Tibial nerve (tissue), 4 donors: Measurements from ENCODE around the gene EVI2B. TPM values are rescaled to one million over a fixed set of nuclear protein-coding genes. Genes with fewer than 3 reads are reported as not detected.

Experiments used
- DNase-seq, 2 donors: peaks; one replicate each; pipeline ENCODE4 v3.0.0-alpha.2; 2019; ENCODE audit warnings: low spot score in 2 of 2
- H3K27ac ChIP-seq, 4 donors: fragments of 200-600 bp; sonication (generic) in 3 of 4; one replicate each; pipeline ENCODE4 v1.5.1; 2017 to 2019; ENCODE audit warnings: mild to moderate bottlenecking in 1 of 4
- H3K27me3 ChIP-seq, 2 donors: fragments of 200-600 bp; sonication (generic) in 1 of 2; one replicate each; pipeline versions ENCODE4 v1.5.1 to v1.6.0; 2017 to 2019
- H3K36me3 ChIP-seq, 3 donors: fragments of 200-600 bp; sonication (generic); one replicate each; pipeline ENCODE4 v1.5.1; 2018 to 2019
- H3K4me1 ChIP-seq, 4 donors: fragments of 200-600 bp; sonication (generic) in 3 of 4; one replicate each; pipeline ENCODE4 v1.5.1; 2017 to 2019
- H3K4me3 ChIP-seq, 4 donors: fragments of 200-600 bp; sonication (generic) in 3 of 4; one replicate each; pipeline ENCODE4 v1.5.1; 2017 to 2019; ENCODE audit warnings: mild to moderate bottlenecking in 1 of 4, moderate library complexity in 1 of 4
- H3K9me3 ChIP-seq, 4 donors: fragments of 200-600 bp; sonication (generic) in 3 of 4; one replicate each; pipeline ENCODE4 v1.5.1; 2017 to 2019
- EP300 ChIP-seq, 2 donors: sonication (generic); formaldehyde crosslinking; IDR thresholded peaks; one replicate each; pipeline ENCODE4 v1.6.1; 2017; ENCODE audit warnings: antibody characterized with exemption in 2 of 2, mild to moderate bottlenecking in 1 of 2
- POLR2A ChIP-seq, 2 donors: fragments of 450-650 bp; IDR thresholded peaks; one replicate each; pipeline ENCODE4 v1.6.1; 2017; ENCODE audit warnings: antibody characterized with exemption in 2 of 2, mild to moderate bottlenecking in 2 of 2, moderate library complexity in 2 of 2
- WGBS, 2 donors: methylation state at CpG; one replicate each; pipeline ENCODE4 v1.1.5; 2018; 5-methylcytosine and 5-hydroxymethylcytosine counted together
- total RNA-seq, 4 donors: library from RNA; depleted of rRNA; stranded (reverse); fragments of >200 nt; gene quantifications; one replicate each; pipeline ENCODE4 v1.1.0, GENCODE V29; 2016
- TF ChIP-seq, protein P1 (sequence below), 5 experiments: fragments of 200-600 bp in 3 of 5; fragments of 450-650 bp in 2 of 5; sonication (generic) in 3 of 5; IDR thresholded peaks; one replicate each; pipeline ENCODE4 v1.5.1; 2016 to 2019; ENCODE audit warnings: antibody characterized with exemption in 5 of 5, mild to moderate bottlenecking in 3 of 5, moderate library complexity in 2 of 5

The EVI2B gene
- total RNA-seq, 4 donors from 2014 or later = 5.7 to 9.9 (median 9.3) TPM

DNA sequence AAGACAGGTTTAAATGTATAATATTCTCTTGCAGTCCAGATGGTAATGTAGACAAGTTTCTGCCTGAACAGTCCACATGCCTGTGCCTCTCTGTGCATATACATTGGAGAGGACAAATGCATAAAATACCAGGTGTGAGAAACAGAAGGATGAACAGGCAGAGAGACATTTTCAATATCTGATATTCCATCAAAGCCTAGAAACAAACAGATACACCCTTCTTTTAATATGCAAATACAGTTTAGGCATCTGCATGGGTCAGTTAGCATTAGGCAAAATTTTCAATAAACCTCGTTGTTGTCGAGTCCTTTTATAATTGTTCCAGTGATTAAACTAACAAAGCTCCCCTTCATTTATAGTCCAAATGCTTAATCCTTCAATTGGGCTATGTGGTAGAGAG, 17.7 kb downstream of the EVI2B start:
- Histone ChIP-seq H3K36me3 (peaks cover 0 to 6% (median 0%) of the 10 kb centered on the region in 3 donors), H3K9me3 (no peaks in the 10 kb centered on the region), H3K27ac (no peak overlapping the region), H3K4me1 (peaks cover 0 to 8% (median 0%) of the 10 kb centered on the region in 4 donors), H3K4me3 (no peak overlapping the region), H3K27me3 (no peaks in the 10 kb centered on the region)
- DNase-seq = no peak
- 44 to 50% methylated on average over 2 of the region's 2 CpGs for WGBS, 2 donors
- TF ChIP-seq, protein P1, sequence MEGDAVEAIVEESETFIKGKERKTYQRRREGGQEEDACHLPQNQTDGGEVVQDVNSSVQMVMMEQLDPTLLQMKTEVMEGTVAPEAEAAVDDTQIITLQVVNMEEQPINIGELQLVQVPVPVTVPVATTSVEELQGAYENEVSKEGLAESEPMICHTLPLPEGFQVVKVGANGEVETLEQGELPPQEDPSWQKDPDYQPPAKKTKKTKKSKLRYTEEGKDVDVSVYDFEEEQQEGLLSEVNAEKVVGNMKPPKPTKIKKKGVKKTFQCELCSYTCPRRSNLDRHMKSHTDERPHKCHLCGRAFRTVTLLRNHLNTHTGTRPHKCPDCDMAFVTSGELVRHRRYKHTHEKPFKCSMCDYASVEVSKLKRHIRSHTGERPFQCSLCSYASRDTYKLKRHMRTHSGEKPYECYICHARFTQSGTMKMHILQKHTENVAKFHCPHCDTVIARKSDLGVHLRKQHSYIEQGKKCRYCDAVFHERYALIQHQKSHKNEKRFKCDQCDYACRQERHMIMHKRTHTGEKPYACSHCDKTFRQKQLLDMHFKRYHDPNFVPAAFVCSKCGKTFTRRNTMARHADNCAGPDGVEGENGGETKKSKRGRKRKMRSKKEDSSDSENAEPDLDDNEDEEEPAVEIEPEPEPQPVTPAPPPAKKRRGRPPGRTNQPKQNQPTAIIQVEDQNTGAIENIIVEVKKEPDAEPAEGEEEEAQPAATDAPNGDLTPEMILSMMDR (IDR thresholded peaks at IDR 0.05) = no peak
- TF ChIP-seq POLR2A (IDR thresholded peaks at IDR 0.05) (no peak), EP300 (IDR thresholded peaks at IDR 0.05) (no peak)

DNA sequence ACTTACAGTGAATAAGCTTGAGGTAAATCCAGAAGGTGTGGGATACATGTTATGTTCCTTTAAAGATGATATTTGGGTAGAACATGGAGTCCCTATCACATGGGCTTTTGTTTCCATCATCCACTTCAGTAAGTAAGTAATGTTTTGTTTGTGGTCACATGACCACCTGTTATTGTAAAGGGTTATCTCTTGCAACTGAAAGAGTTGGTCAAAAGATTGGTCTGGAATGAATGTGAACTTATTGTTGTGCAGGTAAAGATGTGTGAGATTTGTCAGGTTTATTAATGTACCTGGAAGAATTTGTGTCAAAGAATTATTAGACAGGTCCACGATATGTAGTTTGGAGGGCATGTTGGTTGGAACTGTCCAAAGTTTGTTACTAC, 18.4 kb downstream of the EVI2B start:
- peaks cover 0 to 6% (median 0%) of the 10 kb centered on the region in 3 donors for H3K36me3 ChIP-seq
- H3K4me3 ChIP-seq = no peak overlapping the region
- H3K27ac ChIP-seq = no peak overlapping the region
- TF ChIP-seq EP300 (IDR thresholded peaks at IDR 0.05) = no peak
- TF ChIP-seq, protein P1 (IDR thresholded peaks at IDR 0.05) = no peak
- TF ChIP-seq POLR2A (IDR thresholded peaks at IDR 0.05) = no peak
- no peaks in the 10 kb centered on the region for H3K9me3 ChIP-seq
- H3K4me1 ChIP-seq = peaks cover 0 to 8% (median 0%) of the 10 kb centered on the region in 4 donors
- H3K27me3 ChIP-seq = no peaks in the 10 kb centered on the region
- DNase-seq = no peak
- 97% methylated on average over 1 of the region's 1 CpG for WGBS, 2 donors

DNA sequence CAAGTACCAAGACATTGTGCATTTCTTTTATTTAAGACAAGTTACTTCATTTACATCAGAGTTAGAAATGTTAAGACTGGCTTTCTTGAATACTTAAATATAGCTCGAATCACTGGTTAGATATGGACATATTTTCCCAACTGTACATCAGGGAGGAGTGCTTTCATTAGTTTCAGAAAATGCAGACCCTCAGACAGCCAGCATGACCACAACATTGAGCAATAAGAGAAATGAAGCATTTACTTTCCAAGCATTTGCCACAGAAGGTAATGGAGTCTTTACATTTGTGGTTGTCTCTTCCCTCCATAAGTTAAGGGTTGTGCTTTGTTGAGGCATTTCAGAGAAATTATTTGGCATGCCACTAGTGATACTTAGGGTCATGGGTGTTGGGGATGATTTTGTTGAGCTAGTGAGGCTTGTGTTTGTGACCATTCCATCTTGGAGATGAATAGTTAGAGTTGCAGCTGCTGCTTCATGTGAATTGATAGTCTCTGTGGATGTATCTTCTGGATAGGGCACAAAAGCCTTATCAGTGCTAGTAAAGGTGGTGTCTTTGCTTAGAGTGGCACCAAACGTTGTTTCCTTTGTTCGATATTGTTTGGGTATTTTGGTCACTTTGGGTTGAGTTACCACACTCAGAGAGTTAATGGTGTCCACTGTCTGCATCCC, 18.9 kb downstream of the EVI2B start:
- Histone ChIP-seq H3K4me1 (peaks cover 0 to 8% (median 0%) of the 10 kb centered on the region in 4 donors), H3K9me3 (no peaks in the 10 kb centered on the region), H3K27ac (no peak overlapping the region), H3K4me3 (no peak overlapping the region), H3K27me3 (no peaks in the 10 kb centered on the region), H3K36me3 (peaks cover 0 to 6% (median 0%) of the 10 kb centered on the region in 3 donors)
- TF ChIP-seq EP300 (IDR thresholded peaks at IDR 0.05) = no peak
- TF ChIP-seq, protein P1 (IDR thresholded peaks at IDR 0.05) = no peak
- TF ChIP-seq POLR2A (IDR thresholded peaks at IDR 0.05) = no peak
- no peak for DNase-seq
- WGBS, 2 donors = 83 to 85% methylated on average over 3 of the region's 3 CpGs

DNA sequence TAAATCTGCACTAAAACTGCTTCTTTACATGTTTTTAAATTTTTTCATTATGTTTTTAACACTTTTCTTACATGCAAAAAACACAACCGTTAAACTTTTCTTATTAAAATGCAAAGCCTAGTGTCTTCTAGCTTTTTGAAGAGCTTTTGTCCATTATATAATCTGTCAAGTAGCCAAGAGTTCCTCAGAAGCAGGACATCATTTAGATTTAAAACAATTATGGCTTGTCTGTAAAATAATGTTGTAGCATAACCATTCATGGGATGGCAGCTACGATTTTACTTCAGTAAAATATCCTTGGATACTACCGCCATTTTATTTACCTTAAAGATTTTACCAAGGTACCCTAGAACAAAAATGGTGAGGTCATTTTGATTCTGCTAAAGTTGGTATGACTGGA, 19.6 kb downstream of the EVI2B start:
- TF ChIP-seq POLR2A (IDR thresholded peaks at IDR 0.05) (no peak), EP300 (IDR thresholded peaks at IDR 0.05) (no peak)
- TF ChIP-seq, protein P1 (IDR thresholded peaks at IDR 0.05) = no peak
- H3K36me3 ChIP-seq = peaks cover 0 to 6% (median 0%) of the 10 kb centered on the region in 3 donors
- H3K27me3 ChIP-seq = no peaks in the 10 kb centered on the region
- no peak for DNase-seq
- WGBS, 2 donors = 52 to 63% methylated on average over 3 of the region's 3 CpGs
- no peak overlapping the region for H3K27ac ChIP-seq
- no peaks in the 10 kb centered on the region for H3K9me3 ChIP-seq
- H3K4me1 ChIP-seq = peaks cover 0 to 8% (median 0%) of the 10 kb centered on the region in 4 donors
- H3K4me3 ChIP-seq = no peak overlapping the region

DNA sequence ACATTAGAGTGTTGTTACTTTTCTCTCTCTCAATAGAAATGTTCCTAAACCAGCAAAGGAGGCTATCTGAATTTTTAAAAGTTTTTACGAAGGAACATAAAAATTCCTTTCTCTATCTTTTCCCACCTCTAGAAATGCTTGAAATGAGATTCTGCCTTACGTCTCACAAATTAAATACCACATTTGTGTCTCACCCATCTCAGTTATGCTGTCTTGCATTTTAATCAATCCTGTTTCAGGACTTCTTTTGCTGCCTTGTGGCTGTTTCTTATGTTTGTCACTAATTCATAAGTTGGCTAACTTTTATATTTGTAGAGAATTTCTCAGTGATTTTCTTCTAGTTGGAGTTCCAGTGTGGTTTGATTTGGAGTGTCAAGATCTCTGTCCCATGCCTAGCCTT, 20.3 kb downstream of the EVI2B start:
- Histone ChIP-seq H3K9me3 (no peaks in the 10 kb centered on the region), H3K4me1 (peaks cover 0 to 8% (median 0%) of the 10 kb centered on the region in 4 donors), H3K36me3 (peaks cover 0 to 6% (median 0%) of the 10 kb centered on the region in 3 donors), H3K4me3 (no peak overlapping the region), H3K27ac (no peak overlapping the region), H3K27me3 (no peaks in the 10 kb centered on the region)
- TF ChIP-seq EP300 (IDR thresholded peaks at IDR 0.05) (no peak), POLR2A (IDR thresholded peaks at IDR 0.05) (no peak)
- TF ChIP-seq, protein P1 (IDR thresholded peaks at IDR 0.05) = no peak
- 67 to 77% methylated on average over 2 of the region's 2 CpGs for WGBS, 2 donors
- DNase-seq = no peak
